Muscle of leg (tissue), 11 donors: ENCODE data around the gene NIT1. TPM values are rescaled to one million over a fixed set of nuclear protein-coding genes. Genes with fewer than 3 reads are reported as not detected.

ENCODE experiments used
- DNase-seq: peaks from one replicate; pipeline ENCODE4 v3.0.0; 2013
- H3K27ac ChIP-seq: one replicate; pipeline ENCODE4 v1.5.1; 2013; ENCODE audit warnings: mild to moderate bottlenecking, low read length, control low read depth
- H3K27me3 ChIP-seq: one replicate; pipeline ENCODE4 v1.6.1; 2013; ENCODE audit warnings: low read length; ENCODE audit not compliant: control insufficient read depth, insufficient read depth
- H3K36me3 ChIP-seq: one replicate; pipeline ENCODE4 v1.6.1; 2013; ENCODE audit warnings: low read length; ENCODE audit not compliant: control insufficient read depth, insufficient read depth
- H3K4me1 ChIP-seq: one replicate; pipeline ENCODE4 v1.6.1; 2013; ENCODE audit warnings: low read length; ENCODE audit not compliant: control insufficient read depth, insufficient read depth
- H3K4me3 ChIP-seq: one replicate; pipeline ENCODE4 v1.5.1; 2013; ENCODE audit warnings: low read length, control low read depth
- H3K9me3 ChIP-seq: replicated peaks from 2 replicates; pipeline ENCODE4 v1.6.1; 2013; ENCODE audit warnings: low read depth, low read length; ENCODE audit not compliant: control insufficient read depth
- WGBS: methylation state at CpG from one replicate; pipeline ENCODE4 v1.1.5; 2013; ENCODE audit warnings: missing lambda C conversion rate; ENCODE audit not compliant: insufficient coverage; 5-methylcytosine and 5-hydroxymethylcytosine counted together
- polyA plus RNA-seq, 8 donors: library from polyadenylated mRNA; unstranded; fragments of 120-200 nt; gene quantifications; one replicate each; pipeline versions ENCODE4 v1.2.1 to v1.2.3, GENCODE V29; 2013; ENCODE audit warnings: inconsistent platforms in 1 of 8, low replicate concordance in 1 of 8; ENCODE audit not compliant: insufficient read length in 8 of 8, insufficient read depth in 1 of 8
- total RNA-seq: library from RNA; stranded (reverse); fragments of 120-200 nt; gene quantifications from one replicate; pipeline ENCODE4 v1.2.4, GENCODE V29; 2013

The NIT1 gene
- total and polyA plus RNA-seq, 9 donors = 26.7 to 34.3 (median 29.6) TPM

- Histone ChIP-seq H3K4me3 (no peak overlapping the region), H3K4me1 (no peaks in the 10 kb centered on the region), H3K36me3 (no peaks in the 10 kb centered on the region), H3K9me3 (no peaks in the 10 kb centered on the region), H3K27ac (no peak overlapping the region), H3K27me3 (no peaks in the 10 kb centered on the region)
- WGBS = 56% methylated on average over 1 of the region's 3 CpGs
- DNase-seq = no peak
These were observed 27.9 kb downstream of the NIT1 start for GRCh38 chr1:161145832-161146231.

DNA sequence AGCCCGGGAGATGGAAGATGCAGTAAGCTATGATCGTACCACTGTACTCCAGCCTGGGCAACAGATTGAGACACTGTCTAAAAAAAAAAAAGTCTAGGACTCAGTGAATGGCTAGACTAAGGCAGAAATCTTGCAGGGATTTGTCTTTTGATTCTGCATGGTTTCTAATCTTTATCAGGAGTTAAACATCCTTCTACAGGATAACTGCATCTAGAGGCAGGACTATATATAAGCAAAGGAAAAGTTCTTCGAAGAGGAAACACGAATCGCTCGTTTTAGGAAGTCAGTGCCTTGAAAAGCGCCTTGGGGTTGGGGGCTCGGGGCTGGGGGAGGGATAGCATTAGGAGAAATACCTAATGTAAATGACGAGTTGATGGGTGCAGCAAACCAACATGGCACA, 35.3 kb downstream of the NIT1 start:
- no peak for DNase-seq
- Histone ChIP-seq H3K27me3 (no peaks in the 10 kb centered on the region), H3K9me3 (no peaks in the 10 kb centered on the region), H3K36me3 (peaks cover 16% of the 10 kb centered on the region), H3K4me1 (peaks cover 6% of the 10 kb centered on the region), H3K4me3 (peak overlapping the region; percentile 56), H3K27ac (peak overlapping the region; percentile 91)
- WGBS = no CpG with 5 or more reads among the region's 9 CpGs

DNA sequence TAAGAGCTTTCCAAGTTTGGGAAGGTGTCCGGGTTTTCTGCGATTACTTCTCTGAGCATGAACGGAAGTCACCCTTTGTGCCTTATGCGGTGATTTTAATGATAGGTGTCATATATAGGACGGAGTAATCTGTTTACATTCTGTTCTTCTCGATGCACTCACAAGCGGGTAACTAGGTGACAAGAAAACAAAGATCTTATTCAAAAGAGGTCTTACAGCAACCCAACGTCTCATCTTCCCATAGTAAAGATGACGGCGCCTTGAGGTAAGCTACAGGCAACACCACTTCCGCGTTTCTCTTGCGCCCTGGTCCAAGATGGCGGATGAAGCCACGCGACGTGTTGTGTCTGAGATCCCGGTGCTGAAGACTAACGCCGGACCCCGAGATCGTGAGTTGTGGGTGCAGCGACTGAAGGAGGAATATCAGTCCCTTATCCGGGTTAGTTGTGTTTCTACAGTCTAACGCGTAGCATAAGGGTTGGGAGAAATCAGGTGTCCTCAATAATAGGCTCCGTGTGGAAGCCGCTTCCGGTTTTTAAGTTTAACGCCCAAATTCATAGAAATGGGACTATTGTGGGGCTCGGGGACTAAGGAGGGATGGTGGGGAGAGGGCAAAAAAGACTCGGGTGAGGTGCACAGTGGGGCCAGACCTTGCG, 35.9 kb downstream of the NIT1 start, which contains the start of gene UFC1:
Gene UFC1, plus strand, starts transcription at position 297 of the 656 bp plus-strand sequence. Its CDS starts 20 bp downstream, at position 317.
- peaks cover 22% of the 10 kb centered on the region for H3K36me3 ChIP-seq
- H3K4me3 ChIP-seq = peak within 1 kb of the TSS; percentile 56
- 0% methylated on average over 23 of the region's 33 CpGs for WGBS
- no peaks in the 10 kb centered on the region for H3K27me3 ChIP-seq
- peak; percentile 96 for DNase-seq
- H3K4me1 ChIP-seq = peaks cover 9% of the 10 kb centered on the region
- H3K9me3 ChIP-seq = no peaks in the 10 kb centered on the region
- peak within 1 kb of the TSS; percentile 91 for H3K27ac ChIP-seq

- H3K9me3 ChIP-seq = no peaks in the 10 kb centered on the region
These were observed 40.0 kb downstream of the NIT1 start for GRCh38 chr1:161157867-161158266.

GRCh38 chr1:161158316-161159010, 40.6 kb downstream of the NIT1 start:
- peaks cover 25% of the 10 kb centered on the region for H3K4me1 ChIP-seq
- WGBS = 61% methylated on average over 5 of the region's 9 CpGs
- H3K36me3 ChIP-seq = peaks cover 52% of the 10 kb centered on the region
- no peak for DNase-seq
- peak overlapping the region; percentile 87 for H3K27ac ChIP-seq
- no peaks in the 10 kb centered on the region for H3K9me3 ChIP-seq
- no peak overlapping the region for H3K4me3 ChIP-seq
- no peaks in the 10 kb centered on the region for H3K27me3 ChIP-seq

More at GRCh38 chr1:161157867-161158266, 40.0 kb downstream of the NIT1 start:
- no CpG with 5 or more reads among the region's 1 CpG for WGBS
- H3K27me3 ChIP-seq = no peaks in the 10 kb centered on the region
- no peak overlapping the region for H3K4me3 ChIP-seq
- H3K27ac ChIP-seq = no peak overlapping the region
- H3K4me1 ChIP-seq = peaks cover 28% of the 10 kb centered on the region
- no peak for DNase-seq
- H3K36me3 ChIP-seq = peaks cover 48% of the 10 kb centered on the region

- peaks cover 58% of the 10 kb centered on the region for H3K36me3 ChIP-seq
- H3K4me3 ChIP-seq = peak within 1 kb of the TSS; percentile 84
- no peaks in the 10 kb centered on the region for H3K27me3 ChIP-seq
- peak; percentile 97 for DNase-seq
- H3K27ac ChIP-seq = peak within 1 kb of the TSS; percentile 87
- peaks cover 25% of the 10 kb centered on the region for H3K4me1 ChIP-seq
- no peaks in the 10 kb centered on the region for H3K9me3 ChIP-seq
- WGBS = 0% methylated on average over 47 of the region's 60 CpGs
These were observed 41.4 kb downstream of the NIT1 start, which contains the start of gene USP21 for GRCh38 chr1:161159087-161159912. Gene USP21, plus strand, starts transcription at chr1:161159500. Its CDS starts 1,141 bp downstream, at chr1:161160641.

- H3K9me3 ChIP-seq = no peaks in the 10 kb centered on the region
- no peak for DNase-seq
- H3K4me1 ChIP-seq = peaks cover 24% of the 10 kb centered on the region
- H3K27ac ChIP-seq = peak overlapping the region; percentile 87
- H3K36me3 ChIP-seq = peaks cover 64% of the 10 kb centered on the region
- WGBS = no CpG with 5 or more reads among the region's 11 CpGs
- H3K4me3 ChIP-seq = peak overlapping the region; percentile 84
- no peaks in the 10 kb centered on the region for H3K27me3 ChIP-seq
These were observed 42.0 kb downstream of the NIT1 start for GRCh38 chr1:161159913-161160243.

DNA sequence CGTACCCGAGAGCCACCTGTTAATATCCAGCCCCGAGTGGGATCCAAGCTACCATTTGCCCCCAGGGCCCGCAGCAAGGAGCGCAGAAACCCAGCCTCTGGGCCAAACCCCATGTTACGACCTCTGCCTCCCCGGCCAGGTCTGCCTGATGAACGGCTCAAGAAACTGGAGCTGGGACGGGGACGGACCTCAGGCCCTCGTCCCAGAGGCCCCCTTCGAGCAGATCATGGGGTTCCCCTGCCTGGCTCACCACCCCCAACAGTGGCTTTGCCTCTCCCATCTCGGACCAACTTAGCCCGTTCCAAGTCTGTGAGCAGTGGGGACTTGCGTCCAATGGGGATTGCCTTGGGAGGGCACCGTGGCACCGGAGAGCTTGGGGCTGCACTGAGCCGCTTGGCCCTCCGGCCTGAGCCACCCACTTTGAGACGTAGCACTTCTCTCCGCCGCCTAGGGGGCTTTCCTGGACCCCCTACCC, 42.8 kb downstream of the NIT1 start:
- no peak for DNase-seq
- Histone ChIP-seq H3K4me1 (peaks cover 33% of the 10 kb centered on the region), H3K27me3 (no peaks in the 10 kb centered on the region), H3K36me3 (peaks cover 66% of the 10 kb centered on the region), H3K9me3 (no peaks in the 10 kb centered on the region), H3K4me3 (no peak overlapping the region), H3K27ac (no peak overlapping the region)
- WGBS = 93% methylated on average over 22 of the region's 22 CpGs

GRCh38 chr1:161161652-161162051, 43.7 kb downstream of the NIT1 start:
- WGBS = 79% methylated on average over 4 of the region's 5 CpGs
- Histone ChIP-seq H3K4me3 (no peak overlapping the region), H3K27ac (no peak overlapping the region), H3K36me3 (peaks cover 65% of the 10 kb centered on the region), H3K27me3 (no peaks in the 10 kb centered on the region), H3K4me1 (peaks cover 35% of the 10 kb centered on the region), H3K9me3 (no peaks in the 10 kb centered on the region)
- DNase-seq = no peak

GRCh38 chr1:161162052-161162451, 44.1 kb downstream of the NIT1 start:
- H3K36me3 ChIP-seq = peaks cover 61% of the 10 kb centered on the region
- peaks cover 39% of the 10 kb centered on the region for H3K4me1 ChIP-seq
- no peak for DNase-seq
- no peak overlapping the region for H3K4me3 ChIP-seq
- no peak overlapping the region for H3K27ac ChIP-seq
- H3K9me3 ChIP-seq = no peaks in the 10 kb centered on the region
- WGBS = 85% methylated on average over 4 of the region's 7 CpGs
- no peaks in the 10 kb centered on the region for H3K27me3 ChIP-seq
